Measurements from ENCODE around the gene AVPR1A. TPM values are rescaled to one million over a fixed set of nuclear protein-coding genes. Genes with fewer than 3 reads are reported as not detected.
A peak's percentile ranks its signal among the peaks of the same experiment; 100 is the strongest.

AVPR1A gene
- total RNA-seq, 1 donor from 2014 or later = 1.5 TPM

DNA sequence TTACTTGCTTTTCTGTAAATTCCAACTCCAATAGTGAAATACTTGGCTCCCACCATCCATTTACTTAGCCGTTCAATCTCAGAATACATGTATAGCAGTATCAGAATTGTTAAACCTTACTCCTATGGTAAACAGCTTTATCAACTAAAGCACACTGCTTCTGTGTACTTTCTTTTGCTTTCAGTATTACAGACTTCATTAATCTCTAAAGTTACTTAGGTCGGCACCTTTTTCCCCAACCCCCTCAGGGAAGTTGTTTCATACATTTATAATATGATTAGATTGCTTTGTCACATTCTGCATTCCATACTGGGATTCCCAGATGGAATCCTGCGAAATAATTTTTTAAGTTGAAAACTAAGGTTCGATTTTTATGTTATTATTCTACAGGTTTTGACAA is 12.5 kb downstream of the AVPR1A start:
- no peak for DNase-seq (ENCODE audit: low read depth)
- no peak overlapping the region for H3K4me3 ChIP-seq (ENCODE audit: low read depth, low read length)
- TF ChIP-seq, protein P1, sequence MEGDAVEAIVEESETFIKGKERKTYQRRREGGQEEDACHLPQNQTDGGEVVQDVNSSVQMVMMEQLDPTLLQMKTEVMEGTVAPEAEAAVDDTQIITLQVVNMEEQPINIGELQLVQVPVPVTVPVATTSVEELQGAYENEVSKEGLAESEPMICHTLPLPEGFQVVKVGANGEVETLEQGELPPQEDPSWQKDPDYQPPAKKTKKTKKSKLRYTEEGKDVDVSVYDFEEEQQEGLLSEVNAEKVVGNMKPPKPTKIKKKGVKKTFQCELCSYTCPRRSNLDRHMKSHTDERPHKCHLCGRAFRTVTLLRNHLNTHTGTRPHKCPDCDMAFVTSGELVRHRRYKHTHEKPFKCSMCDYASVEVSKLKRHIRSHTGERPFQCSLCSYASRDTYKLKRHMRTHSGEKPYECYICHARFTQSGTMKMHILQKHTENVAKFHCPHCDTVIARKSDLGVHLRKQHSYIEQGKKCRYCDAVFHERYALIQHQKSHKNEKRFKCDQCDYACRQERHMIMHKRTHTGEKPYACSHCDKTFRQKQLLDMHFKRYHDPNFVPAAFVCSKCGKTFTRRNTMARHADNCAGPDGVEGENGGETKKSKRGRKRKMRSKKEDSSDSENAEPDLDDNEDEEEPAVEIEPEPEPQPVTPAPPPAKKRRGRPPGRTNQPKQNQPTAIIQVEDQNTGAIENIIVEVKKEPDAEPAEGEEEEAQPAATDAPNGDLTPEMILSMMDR (conservative IDR thresholded peaks at IDR 0.05; ENCODE audit: low read depth, low read length) = no peak

DNA sequence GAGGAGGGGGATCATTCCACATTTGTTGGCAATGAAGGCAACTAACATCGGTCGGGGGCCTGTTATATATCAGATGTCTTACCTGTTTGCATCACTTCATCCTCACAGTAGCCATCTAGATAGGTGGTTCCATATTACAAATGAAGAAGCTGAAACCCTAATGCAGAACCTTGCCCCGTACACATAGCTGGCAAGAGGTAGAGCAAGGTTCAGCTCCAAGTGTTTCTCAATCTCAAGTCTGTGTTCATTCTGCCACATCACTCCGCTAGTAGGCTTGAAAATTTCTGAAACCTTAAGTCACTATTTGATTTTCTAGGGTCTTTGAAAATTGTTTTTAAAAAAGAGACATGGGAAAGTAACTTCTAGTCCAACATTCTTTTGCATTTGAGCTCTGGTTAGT is 17.0 kb downstream of the AVPR1A start:
- TF ChIP-seq, protein P1 (conservative IDR thresholded peaks at IDR 0.05; ENCODE audit: low read depth, low read length) = no peak
- no peak for DNase-seq (ENCODE audit: low read depth)
- H3K4me3 ChIP-seq (ENCODE audit: low read depth, low read length) = no peak overlapping the region

DNA sequence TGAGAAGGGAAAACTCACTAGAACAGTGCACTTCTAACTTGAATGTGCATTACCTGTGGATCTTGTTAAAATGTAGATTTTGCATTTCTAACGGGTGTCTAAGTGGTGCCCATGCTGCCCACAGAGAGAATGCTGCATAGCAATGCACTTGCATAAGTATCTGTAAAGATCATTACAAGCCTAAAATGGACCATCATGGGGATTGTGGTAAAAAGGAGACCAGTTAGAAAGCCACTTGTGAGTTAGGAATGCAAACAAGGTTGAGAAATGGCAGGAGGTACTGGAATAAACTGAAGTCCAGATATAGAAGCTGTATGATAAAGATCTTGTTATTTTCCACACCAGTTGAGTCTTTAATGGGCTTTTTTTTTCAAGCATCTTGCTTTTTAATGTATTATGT is 18.8 kb downstream of the AVPR1A start:
- DNase-seq (ENCODE audit: low read depth) = no peak
- no peak overlapping the region for H3K4me3 ChIP-seq (ENCODE audit: low read depth, low read length)
- TF ChIP-seq, protein P1 (conservative IDR thresholded peaks at IDR 0.05; ENCODE audit: low read depth, low read length) = no peak

DNA sequence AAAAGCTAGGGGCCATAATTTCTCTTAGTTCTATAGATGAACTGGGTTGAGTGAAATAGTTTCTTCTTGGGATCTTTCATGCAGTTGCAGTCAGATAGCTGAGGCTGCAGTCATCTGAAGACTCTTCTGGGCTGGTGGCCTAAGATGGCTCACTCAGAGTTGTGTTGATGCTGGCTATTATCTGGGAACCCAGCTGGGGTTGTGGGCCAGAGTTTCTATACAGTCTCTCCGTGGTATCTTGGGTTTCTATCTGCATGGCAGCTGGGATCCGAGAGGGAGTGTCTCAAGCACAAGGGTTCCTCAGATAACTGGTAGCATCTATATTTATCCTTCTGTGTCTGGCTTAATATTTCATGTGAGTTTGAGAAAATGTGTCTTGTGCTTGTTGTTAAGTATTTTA is 21.1 kb downstream of the AVPR1A start:
- TF ChIP-seq, protein P1 (conservative IDR thresholded peaks at IDR 0.05; ENCODE audit: low read depth, low read length) = no peak
- H3K4me3 ChIP-seq (ENCODE audit: low read depth, low read length) = no peak overlapping the region
- no peak for DNase-seq (ENCODE audit: low read depth)

DNA sequence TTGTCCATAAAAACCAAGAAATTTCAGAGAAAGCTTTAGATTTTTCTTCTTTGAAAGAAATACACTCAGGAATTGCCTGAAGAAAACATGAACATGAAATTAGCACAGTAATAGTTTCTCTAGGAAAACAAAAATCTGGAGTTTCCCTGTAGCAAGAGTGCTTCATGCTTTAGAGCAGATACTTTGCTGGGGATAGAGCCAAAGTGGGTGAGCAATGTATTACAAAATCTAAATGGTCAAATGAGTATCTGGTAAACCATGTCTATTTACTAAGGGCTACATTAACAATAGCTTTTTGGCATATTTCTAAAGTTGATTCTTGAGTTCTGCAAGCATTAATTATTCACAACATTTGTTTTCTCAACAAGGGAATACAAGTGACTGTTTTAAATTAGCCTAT is 26.2 kb downstream of the AVPR1A start:
- TF ChIP-seq, protein P1 (conservative IDR thresholded peaks at IDR 0.05; ENCODE audit: low read depth, low read length) = no peak
- no peak for DNase-seq (ENCODE audit: low read depth)
- no peak overlapping the region for H3K4me3 ChIP-seq (ENCODE audit: low read depth, low read length)

DNA sequence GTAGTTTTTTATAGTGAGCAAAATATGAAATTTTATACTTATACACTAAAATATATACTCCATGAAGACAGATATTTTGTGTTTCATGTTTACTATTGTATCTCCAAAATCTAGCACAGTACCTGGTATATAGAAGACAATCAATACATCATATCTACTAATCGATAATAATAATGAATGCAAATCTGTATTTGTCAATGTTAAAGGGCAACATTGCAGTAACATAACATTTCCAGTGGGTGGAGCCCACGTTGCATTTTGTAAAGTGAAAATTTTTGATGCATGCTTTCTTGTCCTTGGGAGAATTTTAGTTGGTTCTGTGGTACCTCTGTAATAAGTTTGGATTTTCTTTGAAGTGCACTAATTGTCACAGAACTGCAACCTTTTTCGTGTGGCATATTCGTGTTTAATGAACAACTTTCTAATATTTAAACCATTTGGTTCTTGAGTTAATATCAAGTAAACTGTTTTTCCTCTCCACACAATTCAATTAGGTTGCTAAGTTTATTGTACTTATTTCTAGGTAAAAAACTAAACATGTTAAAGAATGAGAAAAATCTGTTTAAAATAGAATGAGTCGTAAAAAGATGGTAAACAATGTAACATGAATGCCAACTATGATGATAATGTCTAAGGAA is 47.4 kb downstream of the AVPR1A start:
- no peak overlapping the region for H3K4me3 ChIP-seq (ENCODE audit: low read depth, low read length)
- DNase-seq (ENCODE audit: low read depth) = no peak
- TF ChIP-seq, protein P1 (conservative IDR thresholded peaks at IDR 0.05; ENCODE audit: low read depth, low read length) = peak; percentile 81

DNA sequence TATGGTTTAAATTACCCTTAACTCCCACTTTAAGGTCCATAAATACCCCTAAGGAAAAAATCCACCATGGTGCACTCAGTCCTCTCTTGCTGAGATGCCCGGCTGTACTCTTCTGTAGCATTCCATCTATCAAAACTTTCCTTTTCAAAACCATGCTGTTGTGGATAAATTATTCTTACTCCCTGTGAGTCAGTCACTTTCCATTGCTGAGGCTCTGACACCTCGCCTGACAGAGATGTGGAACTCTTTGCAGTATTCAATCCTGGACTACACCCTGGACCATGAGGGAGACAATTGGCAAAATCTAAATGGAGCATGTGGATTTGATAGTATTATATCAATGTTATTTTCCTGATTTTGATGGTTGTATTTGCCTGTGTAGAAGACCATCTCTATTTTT is 49.1 kb downstream of the AVPR1A start:
- DNase-seq (ENCODE audit: low read depth) = no peak
- no peak overlapping the region for H3K4me3 ChIP-seq (ENCODE audit: low read depth, low read length)

More for the DNA sequence above, 49.1 kb downstream of the AVPR1A start:
- TF ChIP-seq, protein P1 (conservative IDR thresholded peaks at IDR 0.05; ENCODE audit: low read depth, low read length) = no peak

Measured in epithelial cell of proximal tubule (primary cell).